Right ventricle myocardium superior (tissue), 1 donor: ENCODE measurements around the gene TXNDC15. TPM values are rescaled to one million over a fixed set of nuclear protein-coding genes. Genes with fewer than 3 reads are reported as not detected.
"Not testable (repeated sequence)": the region's sequence is repeated elsewhere in the genome, so short reads cannot be mapped to it uniquely, and the experiment has no call there.

Experiments used
- ATAC-seq: fragments of 200-7000 bp; cut with Tn5 transposase; one replicate; pipeline ENCODE4 v1.9.1; 2020; ENCODE audit warnings: mild to moderate bottlenecking; ENCODE audit not compliant: poor library complexity
- DNase-seq: peaks from one replicate; pipeline ENCODE4 v3.0.0-alpha.2; 2020
- intact Hi-C: fragments of 100-400 bp; cut with DNase I; formaldehyde crosslinking; loops from one replicate; pipeline ENCODE4 v1.11.2; 2022
- total RNA-seq: library from RNA; stranded (reverse); fragmentation: NEBNext Ultra II Directional; extraction: Animal tissue kit (Norgen Biotek cat#: 25700); gene quantifications from one replicate; pipeline ENCODE4 v1.2.1, GENCODE V29; 2021
- donor health status: DM: no; HTN: yes; CAD: no; lungs with severe emphysema.

TXNDC15 gene
- total RNA-seq, 1 donor from 2014 or later = 54.2 TPM

GRCh38 chr5:134873494-134873893 is 677 bp upstream of the TXNDC15 start:
- intact Hi-C loops = no loop called here
- DNase-seq (no peak), ATAC-seq (no peak)

GRCh38 chr5:134874831-134875655 is 872 bp downstream of the TXNDC15 start:
- DNase-seq = peak; percentile 74
- peak; percentile 69 for ATAC-seq
- intact Hi-C loops = no loop called here

GRCh38 chr5:134877159-134877558 is 3.0 kb downstream of the TXNDC15 start:
- no peak for DNase-seq
- intact Hi-C loops = no loop called here
- ATAC-seq = no peak

- intact Hi-C loops = no loop called here
- DNase-seq (no peak), ATAC-seq (no peak)
These were observed 4.2 kb downstream of the TXNDC15 start for GRCh38 chr5:134878403-134878802.

GRCh38 chr5:134879456-134879855 is 5.3 kb downstream of the TXNDC15 start:
- intact Hi-C loops = no loop called here
- no peak for DNase-seq
- ATAC-seq = no peak

- ATAC-seq, intact Hi-C loops, DNase-seq: not testable (repeated sequence)
These were observed 6.8 kb downstream of the TXNDC15 start for GRCh38 chr5:134880937-134881336.

GRCh38 chr5:134881711-134882110 is 7.5 kb downstream of the TXNDC15 start:
- DNase-seq, ATAC-seq, intact Hi-C loops: not testable (repeated sequence)

GRCh38 chr5:134887593-134888159 is 13.5 kb downstream of the TXNDC15 start:
- ATAC-seq (no peak), DNase-seq (no peak)
- intact Hi-C loops = no loop called here

GRCh38 chr5:134889335-134889734 is 15.2 kb downstream of the TXNDC15 start:
- intact Hi-C loops = no loop called here
- no peak for DNase-seq
- no peak for ATAC-seq

- no peak for ATAC-seq
- DNase-seq = no peak
- intact Hi-C loops = no loop called here
These were observed 17.3 kb downstream of the TXNDC15 start for GRCh38 chr5:134891473-134891872.

GRCh38 chr5:134892282-134892681 is 18.1 kb downstream of the TXNDC15 start:
- no peak for ATAC-seq
- intact Hi-C loops = no loop called here
- no peak for DNase-seq

GRCh38 chr5:134892926-134893325 is 18.8 kb downstream of the TXNDC15 start:
- no peak for DNase-seq
- intact Hi-C loops = no loop called here
- no peak for ATAC-seq

- intact Hi-C loops = no loop called here
- no peak for DNase-seq
- ATAC-seq = no peak
These were observed 19.8 kb downstream of the TXNDC15 start for GRCh38 chr5:134893748-134894505.

- DNase-seq (no peak), ATAC-seq (no peak)
- intact Hi-C loops = no loop called here
These were observed 28.1 kb downstream of the TXNDC15 start for GRCh38 chr5:134902071-134902801.

- ATAC-seq (peak; percentile 93), DNase-seq (peak; percentile 95)
- intact Hi-C loops = no loop called here
These were observed 30.6 kb downstream of the TXNDC15 start, which contains the start of gene PCBD2 for GRCh38 chr5:134904610-134905245. TSS of gene PCBD2 (plus strand) at chr5:134905131. CDS start at chr5:134905140, 9 bp downstream.

- peak; percentile 48 for DNase-seq
- intact Hi-C loops = no loop called here
- ATAC-seq = peak; percentile 68
These were observed 31.2 kb downstream of the TXNDC15 start for GRCh38 chr5:134905246-134905996.

GRCh38 chr5:134906811-134907210 is 32.6 kb downstream of the TXNDC15 start:
- DNase-seq (no peak), ATAC-seq (no peak)
- intact Hi-C loops = no loop called here

- ATAC-seq, DNase-seq: not testable (repeated sequence)
- intact Hi-C loops = loop anchor here (10.0 kb wide), 1 partner anchor 284 kb away; no protein-coding TSS in a partner anchor
These were observed 36.6 kb downstream of the TXNDC15 start for GRCh38 chr5:134910752-134911151.
